Endodermal cell (in vitro differentiated cells): Measurements from ENCODE around the gene ANXA3. TPM values are rescaled to one million over a fixed set of nuclear protein-coding genes. Genes with fewer than 3 reads are reported as not detected.

Experiments
- DNase-seq: peaks from one replicate; pipeline ENCODE4 v3.0.0-alpha.2; 2017
- H3K27ac ChIP-seq: 2 replicates; pipeline ENCODE4 v1.5.1; 2013; ENCODE audit warnings: mild to moderate bottlenecking, low read depth, low read length, moderate library complexity
- H3K27me3 ChIP-seq: 2 replicates; pipeline ENCODE4 v1.6.1; 2013; ENCODE audit warnings: mild to moderate bottlenecking, low read length, moderate library complexity; ENCODE audit not compliant: insufficient read depth, control insufficient read depth, poor library complexity, severe bottlenecking
- H3K36me3 ChIP-seq: 2 replicates; pipeline ENCODE4 v1.7.0; 2013; ENCODE audit warnings: mild to moderate bottlenecking, low read length, moderate library complexity; ENCODE audit not compliant: control insufficient read depth, insufficient read depth
- H3K4me1 ChIP-seq: one replicate; pipeline ENCODE4 v1.7.0; 2013; ENCODE audit warnings: low read length; ENCODE audit not compliant: control insufficient read depth, insufficient read depth
- H3K4me3 ChIP-seq: 2 replicates; pipeline ENCODE4 v1.5.1; 2013; ENCODE audit warnings: mild to moderate bottlenecking, low read length, moderate library complexity
- H3K9ac ChIP-seq: 2 replicates; pipeline ENCODE4 v1.6.1; 2013; ENCODE audit warnings: mild to moderate bottlenecking, low read length, moderate library complexity; ENCODE audit not compliant: poor library complexity, severe bottlenecking; ENCODE audit errors: extremely low read depth
- H3K9me3 ChIP-seq: 2 replicates; pipeline ENCODE4 v1.6.1; 2013; ENCODE audit warnings: mild to moderate bottlenecking, low read length, moderate library complexity; ENCODE audit not compliant: control insufficient read depth
- H3K27ac Mint-ChIP-seq: 2 replicates; pipeline ENCODE4 v1.8.0; 2020; ENCODE audit warnings: mixed read lengths
- H3K27me3 Mint-ChIP-seq: 2 replicates; pipeline ENCODE4 v1.8.0; 2021; ENCODE audit warnings: mild to moderate bottlenecking, mixed read lengths; ENCODE audit not compliant: insufficient read depth
- H3K36me3 Mint-ChIP-seq: 2 replicates; pipeline ENCODE4 v1.8.0; 2020; ENCODE audit warnings: low read depth, mixed read lengths
- H3K4me1 Mint-ChIP-seq: 2 replicates; pipeline ENCODE4 v1.8.0; 2020; ENCODE audit warnings: mixed read lengths
- H3K4me3 Mint-ChIP-seq: 2 replicates; pipeline ENCODE4 v1.8.0; 2020; ENCODE audit warnings: mild to moderate bottlenecking, moderate library complexity, mixed read lengths
- H3K9me3 Mint-ChIP-seq: 2 replicates; pipeline ENCODE4 v1.8.0; 2020; ENCODE audit warnings: mild to moderate bottlenecking, mixed read lengths
- WGBS, 2 experiments: methylation state at CpG; one replicate each; pipeline versions ENCODE4 v1.1.5 to v1.1.7; 2013; ENCODE audit warnings: missing lambda C conversion rate in 2 of 2, mixed read lengths in 1 of 2; ENCODE audit not compliant: insufficient coverage in 1 of 2, insufficient read length in 1 of 2; 5-methylcytosine and 5-hydroxymethylcytosine counted together
- total RNA-seq, 2 donors: library from RNA; stranded (reverse); fragmentation: NEBNext Ultra II Directional in 1 of 2; extraction: Animal tissue kit (Norgen Biotek cat#: 25700) in 1 of 2; gene quantifications; 2 replicates in 1 of 2; 3 replicates in 1 of 2; pipeline ENCODE4 v1.2.1, GENCODE V29; 2021
- TF ChIP-seq, protein P1 (sequence below): fragments of 200-600 bp; sonication (generic); conservative IDR thresholded peaks from 2 replicates; pipeline ENCODE4 v1.5.0; 2021; ENCODE audit warnings: antibody characterized with exemption, mild to moderate bottlenecking

The ANXA3 gene
- total RNA-seq, 2 donors from 2014 or later = 25.5 to 43.9 TPM

DNA sequence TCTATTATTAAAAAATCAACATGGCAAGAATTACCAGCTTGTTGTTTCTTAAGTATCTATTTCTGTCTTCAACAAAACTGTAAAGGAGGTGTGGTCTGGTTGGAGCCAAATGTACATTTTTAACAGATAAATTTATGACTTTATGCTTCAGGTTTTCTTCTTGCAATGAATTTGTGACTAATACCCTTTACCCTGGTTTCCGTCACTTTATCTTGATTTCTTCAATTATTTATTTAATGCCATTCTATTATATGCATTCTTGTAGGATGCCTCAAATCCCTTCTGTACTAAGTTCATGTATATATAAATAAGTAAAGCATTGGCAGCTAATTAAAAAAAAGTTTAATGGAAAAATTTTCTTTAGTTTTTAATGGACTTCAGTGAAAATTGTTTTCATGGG, 41.5 kb upstream of the ANXA3 start:
- Mint-ChIP-seq H3K4me1 (peaks cover 4% of the 10 kb centered on the region), H3K27ac (no peak overlapping the region), H3K4me3 (no peak overlapping the region), H3K36me3 (peaks cover 35% of the 10 kb centered on the region), H3K9me3 (peaks cover 4% of the 10 kb centered on the region), H3K27me3 (no peaks in the 10 kb centered on the region)
- no peaks in the 10 kb centered on the region for H3K27me3 ChIP-seq
- no CpG with 5 or more reads among the region's 1 CpG for WGBS, 2 experiments
- peaks cover 77% of the 10 kb centered on the region for H3K36me3 ChIP-seq
- no peaks in the 10 kb centered on the region for H3K4me1 ChIP-seq
- no peaks in the 10 kb centered on the region for H3K9me3 ChIP-seq
- no peak overlapping the region for H3K4me3 ChIP-seq
- no peak overlapping the region for H3K27ac ChIP-seq
- no peak overlapping the region for H3K9ac ChIP-seq
- TF ChIP-seq, protein P1, sequence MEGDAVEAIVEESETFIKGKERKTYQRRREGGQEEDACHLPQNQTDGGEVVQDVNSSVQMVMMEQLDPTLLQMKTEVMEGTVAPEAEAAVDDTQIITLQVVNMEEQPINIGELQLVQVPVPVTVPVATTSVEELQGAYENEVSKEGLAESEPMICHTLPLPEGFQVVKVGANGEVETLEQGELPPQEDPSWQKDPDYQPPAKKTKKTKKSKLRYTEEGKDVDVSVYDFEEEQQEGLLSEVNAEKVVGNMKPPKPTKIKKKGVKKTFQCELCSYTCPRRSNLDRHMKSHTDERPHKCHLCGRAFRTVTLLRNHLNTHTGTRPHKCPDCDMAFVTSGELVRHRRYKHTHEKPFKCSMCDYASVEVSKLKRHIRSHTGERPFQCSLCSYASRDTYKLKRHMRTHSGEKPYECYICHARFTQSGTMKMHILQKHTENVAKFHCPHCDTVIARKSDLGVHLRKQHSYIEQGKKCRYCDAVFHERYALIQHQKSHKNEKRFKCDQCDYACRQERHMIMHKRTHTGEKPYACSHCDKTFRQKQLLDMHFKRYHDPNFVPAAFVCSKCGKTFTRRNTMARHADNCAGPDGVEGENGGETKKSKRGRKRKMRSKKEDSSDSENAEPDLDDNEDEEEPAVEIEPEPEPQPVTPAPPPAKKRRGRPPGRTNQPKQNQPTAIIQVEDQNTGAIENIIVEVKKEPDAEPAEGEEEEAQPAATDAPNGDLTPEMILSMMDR = no peak
- no peak for DNase-seq

DNA sequence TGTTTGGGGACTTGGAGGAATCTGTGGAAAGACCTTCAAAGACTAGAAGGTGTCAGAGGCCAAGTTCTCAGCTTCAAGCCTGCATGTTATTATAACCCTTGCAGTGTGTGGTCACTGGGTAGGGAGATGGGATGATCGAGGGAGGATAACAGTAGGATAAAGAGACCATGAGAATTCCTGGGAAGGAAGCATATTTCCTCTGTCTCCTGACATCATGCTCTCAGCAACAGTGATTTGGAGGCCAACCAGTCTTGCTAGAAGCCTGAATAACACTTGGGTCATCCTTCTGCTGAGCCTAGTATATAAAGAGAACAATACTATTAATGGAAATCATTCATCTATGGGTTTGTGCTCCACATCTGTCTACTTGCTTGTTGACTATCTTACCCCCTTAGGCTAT, 40.9 kb upstream of the ANXA3 start:
- H3K27ac ChIP-seq = no peak overlapping the region
- H3K9me3 Mint-ChIP-seq = peaks cover 4% of the 10 kb centered on the region

DNA sequence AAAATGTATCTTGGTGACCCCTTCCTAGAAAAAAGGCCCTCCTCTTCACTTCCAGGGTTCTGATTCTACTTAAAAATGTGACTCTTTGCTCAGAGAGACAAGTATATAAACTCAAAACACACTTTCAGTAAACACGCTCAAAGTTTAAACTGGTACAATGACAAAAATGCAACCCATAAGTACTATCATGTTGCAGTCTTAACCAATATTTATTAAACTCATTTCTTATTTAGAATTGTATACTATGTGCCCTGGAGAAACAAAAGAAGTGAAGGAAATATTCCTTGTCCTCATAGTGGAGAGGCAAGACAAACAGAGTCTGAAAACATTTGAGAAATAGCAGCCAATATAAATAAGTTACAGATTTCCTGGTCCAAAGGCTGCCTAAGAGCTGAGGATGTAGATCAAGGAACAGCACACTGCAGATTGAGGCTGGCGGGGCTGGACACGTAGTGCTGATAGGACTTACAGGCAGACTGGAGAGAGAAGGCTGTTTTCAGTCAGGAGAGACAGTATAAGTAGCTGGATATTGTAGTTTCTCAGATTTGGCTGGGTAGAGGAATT, 39.1 kb upstream of the ANXA3 start:
- TF ChIP-seq, protein P1 = no peak
- H3K4me1 Mint-ChIP-seq = peaks cover 3% of the 10 kb centered on the region
- H3K27ac Mint-ChIP-seq = no peak overlapping the region
- WGBS, 2 experiments = 96 to 100% methylated on average over 3 of the region's 3 CpGs
- no peaks in the 10 kb centered on the region for H3K9me3 Mint-ChIP-seq
- Histone ChIP-seq H3K4me3 (no peak overlapping the region), H3K9me3 (no peaks in the 10 kb centered on the region), H3K4me1 (no peaks in the 10 kb centered on the region), H3K27ac (no peak overlapping the region), H3K36me3 (peaks cover 83% of the 10 kb centered on the region), H3K27me3 (no peaks in the 10 kb centered on the region), H3K9ac (no peak overlapping the region)
- no peaks in the 10 kb centered on the region for H3K27me3 Mint-ChIP-seq
- no peak for DNase-seq
- H3K4me3 Mint-ChIP-seq = no peak overlapping the region
- peaks cover 20% of the 10 kb centered on the region for H3K36me3 Mint-ChIP-seq

More for the DNA sequence above, 40.9 kb upstream of the ANXA3 start:
- TF ChIP-seq, protein P1 = no peak
- no peak overlapping the region for H3K27ac Mint-ChIP-seq
- peaks cover 4% of the 10 kb centered on the region for H3K4me1 Mint-ChIP-seq
- no peaks in the 10 kb centered on the region for H3K9me3 ChIP-seq
- H3K4me3 Mint-ChIP-seq = no peak overlapping the region
- H3K27me3 ChIP-seq = no peaks in the 10 kb centered on the region
- peaks cover 31% of the 10 kb centered on the region for H3K36me3 Mint-ChIP-seq
- no peaks in the 10 kb centered on the region for H3K27me3 Mint-ChIP-seq
- peaks cover 81% of the 10 kb centered on the region for H3K36me3 ChIP-seq
- no peak for DNase-seq
- no peaks in the 10 kb centered on the region for H3K4me1 ChIP-seq
- WGBS, 2 experiments = 53% methylated on average over 1 of the region's 1 CpG; no CpG with 5 or more reads in 1 of the 2 experiments
- no peak overlapping the region for H3K9ac ChIP-seq
- H3K4me3 ChIP-seq = no peak overlapping the region
